ENCODE measurements around the gene SCAPER.

DNA sequence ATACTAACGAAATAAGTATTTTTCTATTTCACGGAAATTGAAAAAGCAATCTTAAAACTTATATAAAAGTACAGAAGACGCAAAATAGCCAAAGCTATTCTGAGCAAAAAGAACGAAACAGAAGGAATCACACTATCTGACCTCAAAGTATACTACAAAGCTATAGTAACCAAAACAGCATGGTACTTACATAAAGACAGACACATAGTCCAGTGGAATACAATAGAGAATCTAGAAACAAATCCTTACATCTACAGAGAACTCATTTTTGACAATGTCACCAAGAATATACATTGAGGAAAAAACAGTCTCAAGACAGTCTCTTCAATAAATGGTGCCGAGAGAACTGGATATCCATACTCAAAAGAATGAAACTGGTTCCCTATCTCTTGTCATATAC lies 322.6 kb downstream of the SCAPER start:
- TF ChIP-seq ZBTB1 (tag by site-specific recombination; IDR thresholded peaks at IDR 0.05) (no peak), BCL11A (tag by site-specific recombination; IDR thresholded peaks at IDR 0.05; ENCODE audit: low read depth) (no peak), CTCF (tag by site-specific recombination; IDR thresholded peaks at IDR 0.05) (no peak), ZSCAN16 (tag by site-specific recombination; IDR thresholded peaks at IDR 0.05) (no peak), KLF1 (tag by site-specific recombination; IDR thresholded peaks at IDR 0.05) (no peak), ZNF362 (tag by site-specific recombination; IDR thresholded peaks at IDR 0.05) (no peak), ZNF747 (tag by site-specific recombination; IDR thresholded peaks at IDR 0.05) (no peak), REST (tag by site-specific recombination; IDR thresholded peaks at IDR 0.05) (no peak), ZNF292 (tag by site-specific recombination; IDR thresholded peaks at IDR 0.05; ENCODE audit: borderline replicate concordance, low read depth) (no peak)
- TF ChIP-seq, protein P1, sequence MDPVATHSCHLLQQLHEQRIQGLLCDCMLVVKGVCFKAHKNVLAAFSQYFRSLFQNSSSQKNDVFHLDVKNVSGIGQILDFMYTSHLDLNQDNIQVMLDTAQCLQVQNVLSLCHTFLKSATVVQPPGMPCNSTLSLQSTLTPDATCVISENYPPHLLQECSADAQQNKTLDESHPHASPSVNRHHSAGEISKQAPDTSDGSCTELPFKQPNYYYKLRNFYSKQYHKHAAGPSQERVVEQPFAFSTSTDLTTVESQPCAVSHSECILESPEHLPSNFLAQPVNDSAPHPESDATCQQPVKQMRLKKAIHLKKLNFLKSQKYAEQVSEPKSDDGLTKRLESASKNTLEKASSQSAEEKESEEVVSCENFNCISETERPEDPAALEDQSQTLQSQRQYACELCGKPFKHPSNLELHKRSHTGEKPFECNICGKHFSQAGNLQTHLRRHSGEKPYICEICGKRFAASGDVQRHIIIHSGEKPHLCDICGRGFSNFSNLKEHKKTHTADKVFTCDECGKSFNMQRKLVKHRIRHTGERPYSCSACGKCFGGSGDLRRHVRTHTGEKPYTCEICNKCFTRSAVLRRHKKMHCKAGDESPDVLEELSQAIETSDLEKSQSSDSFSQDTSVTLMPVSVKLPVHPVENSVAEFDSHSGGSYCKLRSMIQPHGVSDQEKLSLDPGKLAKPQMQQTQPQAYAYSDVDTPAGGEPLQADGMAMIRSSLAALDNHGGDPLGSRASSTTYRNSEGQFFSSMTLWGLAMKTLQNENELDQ (tag by site-specific recombination; IDR thresholded peaks at IDR 0.05; ENCODE audit: low read depth): no peak

Data from HEK293 (cell line).